SK-N-MC (cell line): Measurements from ENCODE around the gene OR7C2.

ENCODE experiments used
- EZH2 ChIP-seq: fragments of 200-600 bp; sonication (generic); IDR thresholded peaks from one replicate; pipeline ENCODE4 v1.6.1; 2017; ENCODE audit warnings: antibody characterized with exemption
- FOXP2 ChIP-seq: optimal IDR thresholded peaks from 2 replicates; pipeline ENCODE3; 2011; ENCODE audit warnings: mild to moderate bottlenecking, moderate library complexity; ENCODE audit not compliant: insufficient read depth; ENCODE audit errors: extremely low read length, control extremely low read depth
- POLR2AphosphoS5 ChIP-seq: IDR thresholded peaks from 2 replicates; pipeline ENCODE4 v1.6.1; 2012; ENCODE audit warnings: mild to moderate bottlenecking, low read depth, low read length, borderline replicate concordance

- TF ChIP-seq POLR2AphosphoS5 (no peak), EZH2 (no peak), FOXP2 (no peak)
Measured at GRCh38 chr19:14972676-14973075, 31.4 kb downstream of the OR7C2 start.
